Neural cell (in vitro differentiated cells): ENCODE data around the gene CHD9NB. TPM values are rescaled to one million over a fixed set of nuclear protein-coding genes. Genes with fewer than 3 reads are reported as not detected.

ENCODE experiments used
- H2AFZ ChIP-seq: fragments of 200-600, 300-800 bp; sonication (generic), shearing (Covaris generic); 2 replicates; pipeline ENCODE4 v1.6.0; 2014; ENCODE audit warnings: low read depth, mild to moderate bottlenecking, antibody characterized with exemption, low read length, moderate library complexity
- H3F3A ChIP-seq: fragments of 200-600 bp; shearing (Covaris generic); 2 replicates; pipeline ENCODE4 v1.6.1; 2016; ENCODE audit warnings: mild to moderate bottlenecking, moderate library complexity, mixed read lengths, antibody characterized with exemption, low read length; ENCODE audit not compliant: insufficient read depth, poor library complexity, severe bottlenecking
- H3K27ac ChIP-seq: fragments of 200-600, 300-800 bp; sonication (generic), shearing (Covaris generic); 2 replicates; pipeline ENCODE4 v1.5.1; 2014; ENCODE audit warnings: mild to moderate bottlenecking, low read length, moderate library complexity
- H3K27me3 ChIP-seq: fragments of 300-800, 200-600 bp; sonication (generic), shearing (Covaris generic); 2 replicates; pipeline ENCODE4 v1.6.0; 2014; ENCODE audit warnings: mild to moderate bottlenecking, low read depth, low read length, moderate library complexity; ENCODE audit not compliant: insufficient read depth
- H3K36me3 ChIP-seq: fragments of 300-800, 200-600 bp; sonication (generic), shearing (Covaris generic); 2 replicates; pipeline ENCODE4 v1.5.1; 2014; ENCODE audit warnings: mild to moderate bottlenecking, antibody characterized with exemption, low read length, moderate library complexity; ENCODE audit not compliant: insufficient read depth
- H3K4me2 ChIP-seq: fragments of 300-800, 200-600 bp; sonication (generic), shearing (Covaris generic); 2 replicates; pipeline ENCODE4 v1.6.0; 2014; ENCODE audit warnings: mild to moderate bottlenecking, low read length
- H3K4me3 ChIP-seq: fragments of 300-800, 200-600 bp; sonication (generic), shearing (Covaris generic); 2 replicates; pipeline ENCODE4 v1.5.1; 2014; ENCODE audit warnings: mild to moderate bottlenecking, low read length, moderate library complexity
- H3K79me2 ChIP-seq: fragments of 200-600 bp; shearing (Covaris generic); replicated peaks from 2 replicates; pipeline ENCODE4 v1.6.0; 2014; ENCODE audit warnings: mild to moderate bottlenecking, low read length, moderate library complexity; ENCODE audit not compliant: insufficient read depth
- H3K9ac ChIP-seq: fragments of 300-800, 200-600 bp; sonication (generic), shearing (Covaris generic); 2 replicates; pipeline ENCODE4 v1.6.1; 2016; ENCODE audit warnings: mild to moderate bottlenecking, low read length, mixed read lengths
- H3K9me2 ChIP-seq: fragments of 200-600 bp; shearing (Covaris generic); 2 replicates; pipeline ENCODE4 v1.6.1; 2016; ENCODE audit warnings: mild to moderate bottlenecking, low read length, mixed read lengths; ENCODE audit not compliant: insufficient read depth
- H3K9me3 ChIP-seq: fragments of 200-600, 300-800 bp; sonication (generic), shearing (Covaris generic); 2 replicates; pipeline ENCODE4 v1.6.1; 2016; ENCODE audit warnings: mild to moderate bottlenecking, mixed run types, low read length, moderate library complexity, mixed read lengths
- H4K20me1 ChIP-seq: fragments of 200-600 bp; shearing (Covaris generic); 2 replicates; pipeline ENCODE4 v1.6.1; 2016; ENCODE audit warnings: mild to moderate bottlenecking, mixed run types; ENCODE audit not compliant: insufficient read depth
- CTCF ChIP-seq: fragments of 450-650 bp; IDR thresholded peaks from 2 replicates; pipeline ENCODE4 v1.5.1; 2014; ENCODE audit warnings: antibody characterized with exemption, mild to moderate bottlenecking, moderate library complexity; ENCODE audit not compliant: poor library complexity, severe bottlenecking
- EP300 ChIP-seq: fragments of 450-650 bp; conservative IDR thresholded peaks from 2 replicates; pipeline ENCODE4 v1.6.1; 2014; ENCODE audit warnings: antibody characterized with exemption, mild to moderate bottlenecking, moderate library complexity; ENCODE audit not compliant: poor library complexity, severe bottlenecking
- EZH2 ChIP-seq: fragments of 200-600, 300-800 bp; shearing (Covaris generic), sonication (generic); IDR thresholded peaks from 2 replicates; pipeline ENCODE4 v1.6.1; 2014; ENCODE audit warnings: antibody characterized with exemption, low read length, borderline replicate concordance, mild to moderate bottlenecking; ENCODE audit not compliant: insufficient read depth, poor library complexity, severe bottlenecking
- MXI1 ChIP-seq: fragments of 450-650 bp; conservative IDR thresholded peaks from 2 replicates; pipeline ENCODE4 v1.6.1; 2014; ENCODE audit warnings: antibody characterized with exemption, mild to moderate bottlenecking; ENCODE audit not compliant: poor library complexity, severe bottlenecking
- POLR2AphosphoS5 ChIP-seq: IDR thresholded peaks from 2 replicates; pipeline ENCODE4 v1.6.1; 2012
- RAD21 ChIP-seq: fragments of 450-650 bp; conservative IDR thresholded peaks from 2 replicates; pipeline ENCODE4 v1.6.1; 2014; ENCODE audit warnings: antibody characterized with exemption, mild to moderate bottlenecking, moderate library complexity
- REST ChIP-seq: IDR thresholded peaks from 2 replicates; pipeline ENCODE4 v1.6.1; 2012; ENCODE audit warnings: borderline replicate concordance
- SMC3 ChIP-seq: fragments of 450-650 bp; conservative IDR thresholded peaks from 2 replicates; pipeline ENCODE4 v1.6.1; 2014; ENCODE audit warnings: antibody characterized with exemption, mild to moderate bottlenecking, moderate library complexity; ENCODE audit not compliant: poor library complexity
- TAF1 ChIP-seq: IDR thresholded peaks from 2 replicates; pipeline ENCODE4 v1.6.1; 2012; ENCODE audit warnings: low read depth
- polyA plus RNA-seq: library from polyadenylated mRNA; depleted of rRNA; stranded (reverse); fragments of >200 nt; gene quantifications from 2 replicates; pipeline ENCODE4 v1.2.3, GENCODE V29; 2014

CHD9NB gene
- polyA plus RNA-seq, 1 donor from 2014 or later: 0.17 TPM

GRCh38 chr16:53061256-53061655 is 8.6 kb upstream of the CHD9NB start:
- Histone ChIP-seq H3K9me2 (no peaks in the 10 kb centered on the region), H3K36me3 (no peaks in the 10 kb centered on the region), H3K4me3 (no peak overlapping the region), H3K9me3 (no peaks in the 10 kb centered on the region), H3F3A (no peaks in the 10 kb centered on the region), H4K20me1 (no peaks in the 10 kb centered on the region), H3K79me2 (no peaks in the 10 kb centered on the region), H2AFZ (no peak overlapping the region), H3K27ac (no peak overlapping the region), H3K4me2 (no peak overlapping the region), H3K27me3 (no peaks in the 10 kb centered on the region), H3K9ac (no peak overlapping the region)
- TF ChIP-seq TAF1 (no peak), SMC3 (no peak), MXI1 (no peak), CTCF (no peak), POLR2AphosphoS5 (no peak), RAD21 (no peak), EZH2 (no peak), EP300 (no peak), REST (no peak)

- Histone ChIP-seq H3K9me3 (no peaks in the 10 kb centered on the region), H3K36me3 (no peaks in the 10 kb centered on the region), H2AFZ (no peak overlapping the region), H3K27ac (no peak overlapping the region), H3K27me3 (no peaks in the 10 kb centered on the region), H3K4me3 (no peak overlapping the region), H3K79me2 (no peaks in the 10 kb centered on the region), H3K9me2 (no peaks in the 10 kb centered on the region), H3K4me2 (no peak overlapping the region), H3F3A (no peaks in the 10 kb centered on the region), H4K20me1 (no peaks in the 10 kb centered on the region), H3K9ac (no peak overlapping the region)
- TF ChIP-seq RAD21 (no peak), TAF1 (no peak), EZH2 (no peak), POLR2AphosphoS5 (no peak), MXI1 (no peak), EP300 (no peak), REST (no peak), CTCF (no peak), SMC3 (no peak)
These were observed 7.0 kb upstream of the CHD9NB start for GRCh38 chr16:53059672-53060071.
